RPMI8226 (cell line): Measurements from ENCODE around the gene WWOX.
A peak's percentile ranks its signal among the peaks of the same experiment; 100 is the strongest.

Experiments
- DNase-seq: peaks from one replicate; pipeline ENCODE4 v3.0.0-alpha.2; 2015

Gene WWOX

DNA sequence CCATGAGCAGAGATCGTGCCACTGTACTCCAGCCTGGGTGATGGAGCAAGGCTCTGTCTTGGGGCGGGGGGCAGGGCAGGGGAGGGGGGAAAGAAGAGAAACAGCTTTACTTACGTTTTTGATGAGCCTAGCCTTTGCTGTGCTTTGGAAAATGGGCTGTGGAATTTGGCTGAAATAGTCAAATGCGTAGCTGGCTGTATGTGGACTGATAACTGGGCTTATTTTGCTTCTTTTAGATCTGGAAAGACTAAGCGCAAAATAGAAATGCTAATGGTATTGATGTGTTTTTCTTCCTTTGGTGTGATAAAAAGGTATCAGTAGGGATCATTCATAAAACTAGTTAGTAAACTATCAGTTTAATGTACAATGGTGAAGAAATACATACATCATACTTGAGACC, 346.4 kb downstream of the WWOX start:
- no peak for DNase-seq

DNA sequence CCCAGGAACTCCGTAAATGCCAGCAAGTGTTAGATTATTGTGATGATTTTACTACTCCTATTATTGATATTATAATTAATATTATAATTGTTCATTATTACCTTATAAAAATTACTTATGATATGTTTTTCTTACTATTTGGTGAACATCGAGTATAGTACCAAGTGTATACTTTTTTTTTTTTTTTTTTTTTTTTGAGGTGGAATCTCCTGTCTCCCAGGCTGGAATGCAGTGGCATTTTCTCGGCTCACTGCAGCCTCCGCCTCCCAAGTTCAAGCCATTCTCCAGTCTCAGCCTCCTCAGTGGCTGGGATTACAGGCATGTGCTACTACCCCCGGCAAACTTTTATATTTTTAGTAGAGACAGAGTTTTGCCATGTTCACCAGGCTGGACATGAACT, 347.0 kb downstream of the WWOX start:
- DNase-seq = no peak

DNA sequence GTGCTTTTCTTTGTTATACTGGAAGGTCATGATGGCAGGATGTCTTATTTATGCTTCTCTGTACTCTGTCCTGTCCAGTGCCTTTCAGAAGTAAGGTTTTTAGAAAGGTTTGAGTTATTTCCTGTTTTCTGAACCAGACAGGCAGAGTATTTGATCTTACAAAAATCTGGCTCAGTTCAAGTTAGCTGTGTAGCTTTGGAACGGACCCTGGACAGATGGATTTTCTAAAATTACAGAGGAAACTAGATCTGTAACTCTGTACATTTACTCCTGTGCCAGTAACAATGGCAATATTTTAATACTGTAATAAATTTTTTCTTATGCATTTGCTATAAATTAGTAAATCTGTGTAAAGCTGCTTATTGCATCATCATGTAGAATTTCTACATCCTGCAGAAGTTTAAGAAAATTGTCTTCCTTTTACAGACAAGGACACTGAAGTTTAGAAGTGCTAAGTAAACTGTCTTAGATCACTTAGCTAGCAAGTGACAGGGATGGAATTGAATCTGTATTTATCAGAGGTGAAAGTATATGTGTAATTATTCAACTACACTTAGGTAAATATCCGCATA, 347.6 kb downstream of the WWOX start:
- DNase-seq = peak; percentile 14

DNA sequence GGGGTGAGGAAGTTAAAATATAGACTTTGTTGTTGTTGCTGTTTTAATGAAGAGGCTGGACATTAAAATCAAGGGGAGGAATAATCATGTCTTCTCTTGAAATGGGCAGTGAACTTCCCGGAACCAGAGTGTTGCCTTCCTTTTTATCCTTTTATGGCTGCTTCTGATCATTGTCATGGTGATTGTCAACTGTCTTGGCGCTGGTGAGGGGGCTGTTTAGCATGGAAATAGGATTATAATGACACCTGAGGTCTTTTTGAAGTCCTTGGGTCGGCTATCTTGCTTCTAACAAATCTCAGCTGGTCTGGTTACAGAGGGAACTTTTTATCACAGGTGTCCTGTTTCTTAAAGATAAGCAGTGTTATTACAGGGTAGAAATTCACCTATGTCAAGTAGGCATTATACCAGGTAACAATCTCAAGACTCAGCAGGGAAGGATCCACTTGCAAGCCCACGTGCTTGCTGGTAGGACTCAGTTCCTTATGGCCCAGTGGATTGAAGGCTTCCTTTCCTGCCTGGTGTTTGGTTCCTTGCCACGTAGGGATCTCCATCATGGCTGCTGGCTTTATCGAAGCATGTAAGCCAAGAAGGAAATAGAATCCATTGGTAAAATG, 349.3 kb downstream of the WWOX start:
- DNase-seq = no peak

DNA sequence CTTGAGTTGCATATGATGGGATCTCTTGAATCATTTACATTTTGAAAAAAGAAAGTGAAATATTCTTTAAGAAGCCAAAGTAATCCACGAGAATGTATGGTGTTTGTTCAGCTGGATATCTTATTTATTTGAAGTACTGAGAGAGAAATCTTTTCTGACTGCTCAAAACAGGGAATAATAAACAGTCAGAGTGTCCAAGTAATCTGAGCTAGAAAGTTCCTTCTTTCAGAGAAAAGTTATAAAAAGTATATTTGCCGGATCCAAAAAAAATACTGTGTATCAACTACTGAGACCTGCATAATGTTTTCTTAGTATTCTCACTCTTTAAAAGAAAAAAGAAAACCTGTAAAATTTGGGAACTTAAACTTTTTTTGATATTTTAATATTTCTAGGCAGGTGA, 350.8 kb downstream of the WWOX start:
- DNase-seq = no peak

DNA sequence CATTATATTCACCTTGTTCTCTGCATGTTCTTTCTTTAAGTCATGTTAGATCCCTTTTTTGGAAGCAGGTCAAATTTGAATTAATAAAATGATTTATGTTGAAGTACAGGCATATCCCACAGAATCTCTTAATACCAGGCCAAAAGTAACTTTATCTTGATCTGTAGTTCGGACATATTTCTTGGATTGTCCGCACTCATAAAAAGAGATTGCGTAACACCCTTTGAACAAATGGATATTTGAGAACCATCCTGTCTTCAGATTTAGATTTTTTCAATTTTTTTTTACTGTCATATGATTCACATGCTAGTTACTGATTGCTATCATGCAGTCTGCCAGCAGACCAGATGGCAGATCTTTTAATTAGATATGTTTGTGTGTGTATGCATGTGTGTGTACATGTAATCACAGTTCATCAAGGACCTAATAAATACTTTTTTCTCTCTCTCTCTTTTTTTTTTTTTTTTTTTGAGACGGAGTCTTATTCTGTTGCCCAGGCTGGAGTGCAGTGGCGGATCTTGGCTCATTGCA, 352.6 kb downstream of the WWOX start:
- no peak for DNase-seq

DNA sequence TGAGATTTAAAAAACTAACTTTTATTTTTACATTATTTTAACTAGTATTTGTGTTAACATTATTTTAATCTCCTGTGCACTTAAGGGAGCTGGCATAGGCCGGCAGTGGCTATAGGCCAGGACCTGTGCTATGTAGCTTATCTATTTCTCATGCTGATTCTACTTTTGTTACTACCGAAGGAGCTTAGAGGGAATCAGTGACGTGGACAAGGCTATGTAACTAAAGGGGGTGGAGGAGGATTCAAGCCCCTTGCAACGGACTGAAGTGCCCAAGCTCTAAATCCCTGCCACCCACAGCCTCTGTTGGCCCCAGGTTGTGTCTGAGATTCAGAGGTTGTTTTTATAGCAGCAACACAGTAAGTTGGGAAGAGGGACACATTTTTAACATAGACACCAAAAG, 356.4 kb downstream of the WWOX start:
- no peak for DNase-seq

DNA sequence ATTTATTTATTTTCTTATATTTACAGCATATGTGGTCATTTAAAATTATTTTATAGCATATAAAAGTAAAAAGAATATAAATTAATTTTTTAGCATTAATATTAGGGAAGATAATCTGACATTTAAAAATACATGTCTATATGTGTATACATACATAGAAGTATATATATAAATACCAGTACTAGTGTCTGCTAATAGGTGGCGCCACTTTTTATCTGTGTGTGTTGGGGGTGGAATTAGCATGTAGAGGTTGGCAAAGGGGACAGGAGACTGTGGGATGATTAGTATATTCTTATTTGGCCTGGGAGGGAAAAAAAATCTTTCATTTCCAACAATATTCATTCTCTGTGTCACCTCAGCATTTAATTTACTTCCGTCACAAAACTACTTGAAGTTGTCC, 359.1 kb downstream of the WWOX start:
- no peak for DNase-seq

DNA sequence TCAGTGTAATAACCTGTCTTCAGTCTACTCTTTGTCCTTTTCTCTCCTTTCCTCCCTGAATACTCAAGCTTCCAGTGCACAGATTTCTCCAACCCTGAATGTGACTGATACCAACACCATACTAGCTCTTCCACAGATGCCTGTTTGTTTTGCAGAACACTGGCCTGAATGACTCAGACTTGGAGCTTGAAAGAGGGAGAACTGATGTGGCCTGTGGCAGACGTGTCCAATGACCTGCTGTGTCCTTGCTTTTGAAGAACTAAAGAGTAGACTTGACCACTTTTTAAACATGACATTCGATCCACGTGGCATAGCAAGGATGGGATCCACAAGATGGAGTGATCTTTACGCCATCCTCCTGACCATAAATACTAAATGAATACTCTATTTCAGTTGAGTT, 361.0 kb downstream of the WWOX start:
- DNase-seq = no peak

DNA sequence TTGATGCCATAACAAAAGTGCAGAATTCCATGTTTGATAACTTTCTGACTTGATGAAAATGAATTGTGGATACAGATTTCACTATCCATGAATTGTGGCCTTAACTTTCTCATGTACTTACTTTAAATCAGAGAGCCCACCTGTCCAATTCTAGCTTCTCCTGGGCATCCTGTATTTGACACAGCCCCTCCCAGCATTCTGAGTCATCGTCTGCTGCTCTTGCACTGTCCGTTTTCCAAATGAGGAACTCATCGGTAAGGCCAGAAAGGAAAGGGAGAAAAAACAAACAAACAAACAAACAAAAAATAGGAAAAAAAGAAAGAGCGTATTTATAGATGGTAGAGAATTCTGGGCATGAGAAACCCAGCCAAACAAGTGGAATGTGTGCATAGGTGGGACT, 361.6 kb downstream of the WWOX start:
- no peak for DNase-seq

DNA sequence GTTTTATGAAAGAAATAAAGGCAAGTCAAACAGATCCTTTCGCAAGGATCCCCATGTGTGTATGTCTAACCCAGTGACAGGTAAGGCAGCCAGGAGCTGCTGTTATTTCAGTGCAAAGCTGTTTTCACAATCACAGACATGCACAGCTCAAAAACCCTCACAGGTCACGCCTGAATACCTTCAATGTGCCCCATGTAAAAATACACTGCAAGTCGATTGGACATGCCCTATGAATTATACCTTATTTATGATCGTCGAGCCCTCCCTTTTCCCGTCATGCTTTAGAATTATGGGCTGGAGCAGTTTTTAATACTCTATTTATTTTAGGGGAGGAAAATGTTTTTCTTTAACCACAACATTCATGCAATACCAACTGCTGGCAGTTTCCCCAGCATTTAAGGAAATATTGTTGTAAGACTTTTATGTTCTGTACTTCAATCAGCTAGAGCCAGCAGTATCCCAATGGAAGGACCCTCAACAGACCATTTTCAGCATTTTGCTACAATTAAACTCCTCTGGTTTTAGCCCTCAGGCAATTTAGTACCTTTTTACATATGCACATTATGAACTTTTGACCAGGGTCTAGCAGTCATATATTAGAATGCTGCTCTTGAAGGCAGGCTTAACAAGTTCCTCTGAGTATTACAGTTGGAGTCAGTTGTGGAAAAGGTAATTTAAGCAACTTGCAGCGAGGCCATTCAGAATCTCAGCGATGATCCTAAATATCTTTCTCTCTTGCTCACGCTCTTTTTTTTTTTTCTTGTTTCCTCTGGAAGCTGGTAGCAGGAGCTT, 362.2 kb downstream of the WWOX start:
- DNase-seq = no peak

DNA sequence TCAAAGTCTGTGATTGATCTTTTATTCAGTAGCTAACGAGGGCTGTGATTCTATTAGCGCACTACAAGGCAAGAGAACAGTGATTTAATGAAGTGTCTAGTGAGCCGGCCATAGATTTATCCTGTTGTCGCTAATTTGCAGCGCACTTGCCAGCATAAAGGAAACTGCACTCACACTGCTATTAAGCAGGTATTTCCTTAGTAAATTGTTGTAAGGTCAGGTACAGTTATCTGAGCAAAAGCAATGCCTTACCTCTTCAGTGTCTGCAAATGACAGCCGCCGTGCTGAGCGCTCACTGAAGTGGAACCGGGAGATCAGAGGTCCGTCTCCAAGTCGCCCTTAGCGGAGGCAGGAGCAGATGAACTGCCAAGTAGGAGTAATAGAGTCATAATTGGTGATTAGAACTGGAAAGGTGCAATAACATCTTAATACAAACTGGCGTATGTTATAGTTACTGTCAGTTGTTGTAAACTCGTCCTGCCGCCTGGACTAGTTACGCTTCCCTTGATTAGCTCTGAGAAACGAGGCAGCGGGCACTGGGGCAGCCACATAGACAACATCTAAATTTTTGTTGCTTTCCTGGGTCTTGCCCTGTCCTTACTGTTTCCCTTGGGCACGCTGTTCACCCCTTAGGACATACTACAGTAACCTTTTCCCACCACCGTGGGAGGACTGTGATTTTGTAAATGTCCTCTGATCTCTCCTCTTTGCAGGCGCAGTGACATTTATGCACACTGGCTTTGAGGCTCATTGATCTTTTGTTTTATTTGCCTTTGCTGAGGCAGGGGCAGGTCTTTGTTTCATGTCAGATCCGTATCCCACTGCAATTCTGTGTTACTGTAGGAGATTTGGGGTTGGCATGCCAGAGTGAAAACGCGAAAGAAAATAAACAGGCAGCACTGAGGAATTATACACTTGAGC, 363.1 kb downstream of the WWOX start:
- DNase-seq = no peak

DNA sequence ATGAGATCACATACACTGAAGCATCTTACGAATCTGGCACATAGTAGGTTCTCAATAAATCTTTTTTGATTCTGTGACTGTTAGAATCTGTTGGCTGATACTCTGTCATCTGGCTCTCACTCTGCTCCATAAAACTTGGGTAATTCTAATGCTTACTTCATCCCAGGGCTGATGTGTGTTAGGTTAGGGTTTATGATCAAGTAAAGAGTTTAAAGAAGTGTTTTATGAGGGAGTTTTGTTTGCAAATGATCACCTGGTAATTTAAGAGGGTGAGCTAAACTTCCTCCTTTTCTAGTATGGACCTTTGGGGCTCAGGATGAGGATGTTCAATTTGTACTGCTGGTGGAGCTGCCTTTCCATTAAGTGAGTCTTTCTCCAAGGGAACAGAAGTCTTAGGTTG, 364.1 kb downstream of the WWOX start:
- no peak for DNase-seq

DNA sequence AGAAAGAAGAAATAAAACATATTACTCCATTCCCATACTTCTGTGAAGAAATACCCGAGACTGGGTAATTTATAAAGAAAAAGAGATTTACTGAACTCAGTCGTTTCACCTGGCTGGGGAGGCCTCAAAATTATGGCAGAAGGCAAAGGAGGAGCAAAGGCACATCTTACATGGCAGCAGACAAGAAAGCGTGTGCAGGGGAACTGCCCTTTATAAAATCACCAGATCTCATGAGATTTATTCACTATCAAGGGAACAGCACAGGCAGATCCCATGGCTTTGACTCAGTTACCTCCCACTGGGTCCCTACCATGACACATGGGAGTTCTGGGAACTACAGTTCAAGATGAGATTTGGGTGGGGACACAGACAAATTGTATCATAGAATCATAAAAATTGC, 365.4 kb downstream of the WWOX start:
- DNase-seq = no peak

DNA sequence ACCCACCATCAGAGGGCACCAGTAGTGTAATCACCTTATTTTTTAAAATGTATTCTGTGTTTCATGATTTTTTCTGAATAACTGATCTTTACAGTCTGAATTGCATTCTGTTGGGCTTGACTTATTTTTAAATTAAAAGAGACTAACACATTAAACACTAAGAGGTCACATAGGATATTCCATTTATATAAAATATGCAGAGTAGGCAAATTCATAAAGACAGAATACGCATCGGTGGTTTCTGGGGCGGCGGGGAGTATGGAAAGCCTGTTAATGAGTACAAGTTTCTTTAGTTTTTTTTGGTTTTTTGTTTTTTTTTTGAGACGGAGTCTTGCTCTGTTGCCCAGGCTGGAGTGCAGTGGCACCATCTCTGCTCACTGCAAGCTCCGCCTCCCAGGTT, 366.3 kb downstream of the WWOX start:
- no peak for DNase-seq

DNA sequence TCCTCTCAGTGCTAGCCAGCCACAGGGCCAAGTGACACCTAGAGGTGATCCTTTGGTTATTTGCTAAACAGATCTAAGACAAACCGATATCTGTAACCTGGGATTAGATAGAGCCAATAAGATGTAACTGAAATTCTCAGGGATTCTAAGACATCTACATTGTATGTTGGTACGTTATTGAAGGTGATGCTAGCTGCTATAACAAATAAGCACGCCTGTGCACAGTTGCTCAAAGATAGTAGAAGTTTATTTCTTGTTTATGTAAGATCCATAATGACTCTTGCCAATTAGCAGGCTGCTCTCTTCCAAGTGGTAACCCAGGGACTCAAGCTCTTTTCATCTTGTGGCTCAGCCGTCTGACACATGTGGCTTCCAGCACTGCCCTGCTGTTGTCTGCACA, 370.3 kb downstream of the WWOX start:
- no peak for DNase-seq

DNA sequence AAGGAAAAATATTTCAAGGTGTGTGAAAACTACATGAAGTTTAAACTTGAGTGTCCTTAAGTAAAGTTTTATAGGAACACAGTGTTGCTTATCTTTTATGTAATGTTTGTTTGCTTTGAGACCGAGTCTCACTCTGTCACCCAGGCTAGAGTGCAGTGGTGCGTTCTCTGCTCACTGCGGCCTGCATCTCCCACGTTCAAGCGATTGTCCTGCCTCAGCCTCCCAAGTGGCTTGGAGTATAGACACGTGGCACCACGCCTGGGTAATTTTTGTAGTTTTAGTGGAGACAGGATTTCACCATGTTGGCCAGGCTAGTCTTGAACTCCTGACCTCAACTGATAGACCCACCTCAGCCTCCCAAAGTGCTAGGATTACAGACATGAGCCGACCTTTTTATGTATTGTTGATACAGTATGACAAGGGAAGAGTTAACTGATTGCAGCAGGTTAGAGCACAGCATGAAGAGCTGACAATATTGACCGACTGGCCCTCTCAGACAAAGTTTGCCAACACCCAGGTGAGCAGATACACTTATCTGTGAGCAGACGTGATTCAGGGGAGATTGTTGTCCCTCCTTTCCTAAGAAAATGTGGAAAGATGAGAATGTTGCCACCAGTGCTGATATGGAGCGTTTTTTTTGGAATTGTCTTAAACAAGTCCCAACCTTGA, 373.7 kb downstream of the WWOX start:
- DNase-seq = no peak

DNA sequence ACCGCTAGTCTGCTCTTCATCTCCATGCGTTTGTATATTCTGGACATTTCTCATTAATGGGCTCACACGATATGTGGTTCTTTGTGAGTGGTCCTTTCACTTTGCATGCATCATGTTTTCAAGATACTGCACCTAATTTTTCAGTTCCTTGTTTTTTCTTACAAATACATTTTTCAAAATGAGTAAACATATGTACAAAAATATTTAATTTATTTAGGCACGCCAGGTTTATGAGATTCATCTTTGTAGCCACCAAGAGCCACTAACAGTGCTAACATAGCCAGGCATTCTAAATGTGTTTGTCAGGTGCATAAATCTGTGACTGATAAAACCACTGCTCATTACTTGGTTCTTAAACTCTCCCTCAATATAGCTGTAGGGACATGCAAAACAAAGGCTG, 375.3 kb downstream of the WWOX start:
- DNase-seq = no peak

DNA sequence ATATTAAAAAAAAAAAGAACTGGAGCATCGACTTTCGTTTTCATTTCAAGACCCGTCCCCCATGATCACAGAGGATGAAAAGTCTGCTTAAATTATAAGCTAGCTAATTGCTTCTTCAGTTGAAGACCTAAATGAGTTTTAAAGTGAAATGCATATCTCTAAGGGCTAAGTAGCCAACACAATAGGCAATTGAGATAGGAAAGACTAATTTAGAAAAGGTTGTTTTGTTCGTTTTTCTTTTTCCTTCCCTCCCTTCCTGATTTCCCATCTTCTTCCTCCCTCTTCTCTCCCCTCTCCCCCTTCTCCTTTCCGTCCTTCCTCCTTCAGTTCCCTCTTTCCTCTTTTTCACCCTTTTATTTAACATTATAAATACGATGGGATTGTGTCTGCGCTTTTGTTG, 377.2 kb downstream of the WWOX start:
- no peak for DNase-seq

DNA sequence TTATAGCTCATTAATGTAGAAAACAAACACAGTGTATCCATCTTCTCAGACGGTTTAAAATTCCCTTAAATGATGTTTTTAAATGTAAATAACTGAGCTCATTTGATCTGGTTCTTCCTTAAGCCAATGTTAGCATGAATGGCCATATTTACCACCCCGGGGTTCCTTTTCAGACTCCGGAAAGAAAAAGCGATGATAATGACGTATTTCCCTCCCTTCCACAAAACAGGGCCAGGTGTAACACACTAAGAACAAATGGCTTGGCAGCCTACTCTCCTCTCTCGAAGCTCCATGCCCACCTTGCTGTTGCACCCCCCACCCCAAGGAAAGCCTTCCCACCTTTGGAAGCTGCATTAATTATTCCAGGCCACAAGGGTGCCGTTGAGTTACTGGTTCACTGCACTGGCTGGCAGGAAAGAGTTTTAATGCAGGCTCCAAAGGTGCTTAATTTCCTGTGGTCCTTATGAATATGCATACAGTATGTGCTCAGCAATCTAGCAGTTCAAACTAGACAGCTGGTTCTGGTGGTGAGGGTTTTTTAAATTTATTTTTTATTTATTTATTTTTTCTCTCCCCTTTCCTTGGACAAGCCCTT, 378.9 kb downstream of the WWOX start:
- DNase-seq = peak; percentile 23

DNA sequence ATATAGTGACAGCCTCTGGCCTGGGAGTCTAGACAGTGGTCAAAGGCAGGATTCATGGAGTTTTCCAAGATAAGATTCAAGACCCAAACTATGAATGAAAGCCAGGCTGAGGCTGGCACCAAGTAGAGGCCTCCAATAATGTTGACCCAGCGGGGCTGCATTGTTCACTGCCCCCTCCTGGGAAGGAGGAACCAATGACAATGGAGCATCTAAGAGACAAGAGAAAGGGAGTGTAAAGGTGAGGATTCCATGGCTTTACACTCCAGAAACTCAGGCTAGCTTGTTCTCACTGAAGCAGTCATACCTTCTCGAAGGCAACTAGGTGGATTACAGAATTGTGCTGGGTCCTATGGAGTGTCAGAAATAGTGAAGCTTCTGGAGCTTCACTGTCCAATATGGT, 380.3 kb downstream of the WWOX start:
- no peak for DNase-seq

DNA sequence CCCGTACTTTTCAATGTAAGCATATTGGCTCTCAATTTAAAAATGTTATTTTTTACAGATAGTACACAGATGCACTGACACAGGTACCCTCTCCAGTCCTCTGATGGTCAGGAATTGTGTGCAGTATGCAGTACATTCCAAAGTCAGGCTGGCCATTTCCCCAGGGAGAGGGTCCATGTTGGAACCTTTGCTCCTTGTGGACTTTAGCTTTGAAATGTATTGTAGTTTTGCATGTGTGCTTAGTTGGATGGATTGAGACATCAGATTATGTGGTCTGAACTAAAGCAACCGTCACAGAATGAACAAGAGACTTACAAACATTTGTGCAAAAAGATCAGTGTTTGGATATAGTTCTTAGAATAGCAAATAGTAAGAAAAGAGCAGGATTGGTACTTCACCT, 381.1 kb downstream of the WWOX start:
- no peak for DNase-seq
